ENCODE data around the gene SEMA3A.
"Not testable (repeated sequence)": the region's sequence is repeated elsewhere in the genome, so short reads cannot be mapped to it uniquely, and the experiment has no call there.

SEMA3A gene

DNA sequence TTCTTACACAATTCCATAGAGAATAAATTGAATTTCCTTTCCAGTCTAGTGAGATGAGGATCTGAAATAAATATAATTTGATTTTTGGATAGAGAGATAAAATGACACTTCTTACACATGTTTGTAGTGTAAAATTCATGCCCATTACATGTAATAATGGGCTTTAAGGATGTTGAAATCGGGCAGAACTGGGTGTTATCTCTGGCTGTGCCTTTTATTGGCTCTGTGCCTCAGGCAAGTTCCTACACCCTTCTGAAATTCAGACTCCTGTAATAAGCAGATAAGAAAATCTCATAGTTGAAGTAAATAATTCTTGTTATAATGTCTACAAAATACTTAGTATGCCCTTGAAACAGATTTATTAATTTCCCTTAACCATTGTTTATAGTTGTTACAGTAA lies 125.6 kb downstream of the SEMA3A start:
- WGBS: 100% methylated on average over 1 of the region's 1 CpG
- no peak overlapping the region for H3K27ac ChIP-seq (ENCODE audit: low read depth, low read length)
- H3K9me3 ChIP-seq (ENCODE audit: insufficient read depth, low read depth, low read length): peaks cover 5% of the 10 kb centered on the region; the same call in 1 of the 2 replicates
- no peaks in the 10 kb centered on the region for H3K27me3 ChIP-seq (ENCODE audit: insufficient read depth, low read length)
- H3K4me1 ChIP-seq (ENCODE audit: insufficient read depth, low read length): 0 out of 2 replicates have a peak, but pooled peaks cover 5% of the 10 kb centered on the region
- no peak overlapping the region for H3K9ac ChIP-seq (ENCODE audit: low read depth, low read length)
- no peak overlapping the region for H3K4me3 ChIP-seq (ENCODE audit: low read length)
- peaks cover 10% of the 10 kb centered on the region; the same call in 1 of the 2 replicates for H3K36me3 ChIP-seq (ENCODE audit: insufficient read depth, low read length)

DNA sequence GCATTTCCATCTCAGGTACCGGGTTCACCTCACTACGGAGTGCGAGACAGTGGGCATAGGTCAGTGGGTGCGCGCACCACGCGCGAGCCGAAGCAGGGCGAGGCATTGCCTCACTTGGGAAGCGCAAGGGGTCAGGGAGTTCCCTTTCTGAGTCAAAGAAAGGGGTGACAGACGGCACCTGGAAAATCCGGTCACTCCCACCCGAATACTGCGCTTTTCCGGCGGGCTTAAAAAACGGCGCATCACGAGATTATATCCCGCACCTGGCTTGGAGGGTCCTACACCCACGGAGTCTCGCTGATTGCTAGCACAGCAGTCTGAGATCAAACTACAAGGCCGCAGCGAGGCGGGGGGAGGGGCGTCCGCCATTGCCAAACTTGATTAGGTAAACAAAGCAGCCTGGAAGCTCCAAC lies 132.1 kb downstream of the SEMA3A start:
- Histone ChIP-seq H3K27ac (ENCODE audit: low read depth, low read length) (peak overlapping the region; percentile 25; the same call in 1 of the 2 replicates), H3K4me1 (ENCODE audit: insufficient read depth, low read length) (peaks cover 33% of the 10 kb centered on the region), H3K4me3 (ENCODE audit: low read length) (peak overlapping the region; percentile 23; the same call in 1 of the 2 replicates)
- not testable (repeated sequence) for H3K27me3 ChIP-seq (ENCODE audit: insufficient read depth, low read length); H3K9ac ChIP-seq (ENCODE audit: low read depth, low read length); H3K9me3 ChIP-seq (ENCODE audit: insufficient read depth, low read depth, low read length); H3K36me3 ChIP-seq (ENCODE audit: insufficient read depth, low read length)
- 84% methylated on average over 28 of the region's 28 CpGs for WGBS

DNA sequence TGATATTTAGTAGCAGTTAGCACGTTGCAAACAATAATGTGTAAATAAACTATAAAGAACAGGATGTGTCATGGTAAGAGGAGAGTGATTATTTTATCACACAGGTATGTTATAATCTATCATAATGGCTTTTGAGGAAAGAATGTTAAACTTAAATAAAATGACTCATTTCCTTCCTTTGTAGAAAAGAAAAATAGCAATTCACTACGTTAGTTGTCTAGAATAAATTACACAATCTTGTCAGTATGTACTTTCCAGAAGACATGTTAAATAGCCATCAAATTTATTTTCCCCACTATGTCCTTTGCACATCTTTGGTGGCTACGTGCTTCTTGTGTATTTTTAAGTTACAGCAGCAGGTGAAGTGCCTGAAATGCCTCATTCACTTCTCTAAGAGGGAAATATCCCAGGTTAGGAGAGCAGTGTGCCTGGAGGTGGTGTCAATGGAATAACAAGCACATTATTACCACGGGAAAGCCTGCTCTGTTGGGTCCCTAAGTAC lies 133.8 kb downstream of the SEMA3A start:
- no peaks in the 10 kb centered on the region for H3K9me3 ChIP-seq (ENCODE audit: insufficient read depth, low read depth, low read length)
- H3K27me3 ChIP-seq (ENCODE audit: insufficient read depth, low read length): no peaks in the 10 kb centered on the region
- H3K27ac ChIP-seq (ENCODE audit: low read depth, low read length): no peak overlapping the region
- no peaks in the 10 kb centered on the region; the same call in 1 of the 2 replicates for H3K36me3 ChIP-seq (ENCODE audit: insufficient read depth, low read length)
- H3K4me3 ChIP-seq (ENCODE audit: low read length): no peak overlapping the region
- H3K9ac ChIP-seq (ENCODE audit: low read depth, low read length): no peak overlapping the region
- 94% methylated on average over 3 of the region's 4 CpGs for WGBS
- peaks cover 42% of the 10 kb centered on the region for H3K4me1 ChIP-seq (ENCODE audit: insufficient read depth, low read length)

GRCh38 chr7:84060000-84060399 lies 134.6 kb downstream of the SEMA3A start:
- H3K36me3 ChIP-seq (ENCODE audit: insufficient read depth, low read length): peaks cover 2% of the 10 kb centered on the region; the same call in 1 of the 2 replicates
- no CpG with 5 or more reads among the region's 1 CpG for WGBS
- no peak overlapping the region for H3K4me3 ChIP-seq (ENCODE audit: low read length)
- H3K4me1 ChIP-seq (ENCODE audit: insufficient read depth, low read length): peaks cover 47% of the 10 kb centered on the region
- H3K9ac ChIP-seq (ENCODE audit: low read depth, low read length): no peak overlapping the region
- no peaks in the 10 kb centered on the region for H3K27me3 ChIP-seq (ENCODE audit: insufficient read depth, low read length)
- H3K9me3 ChIP-seq (ENCODE audit: insufficient read depth, low read depth, low read length): no peaks in the 10 kb centered on the region
- H3K27ac ChIP-seq (ENCODE audit: low read depth, low read length): no peak overlapping the region

- Histone ChIP-seq H3K36me3 (ENCODE audit: insufficient read depth, low read length) (peaks cover 2% of the 10 kb centered on the region; the same call in 1 of the 2 replicates), H3K4me3 (ENCODE audit: low read length) (no peak overlapping the region), H3K27me3 (ENCODE audit: insufficient read depth, low read length) (no peaks in the 10 kb centered on the region), H3K9ac (ENCODE audit: low read depth, low read length) (no peak overlapping the region), H3K27ac (ENCODE audit: low read depth, low read length) (peak overlapping the region; percentile 6; the same call in 1 of the 2 replicates), H3K4me1 (ENCODE audit: insufficient read depth, low read length) (peaks cover 47% of the 10 kb centered on the region), H3K9me3 (ENCODE audit: insufficient read depth, low read depth, low read length) (no peaks in the 10 kb centered on the region)
- 89% methylated on average over 3 of the region's 6 CpGs for WGBS
These were observed 136.1 kb downstream of the SEMA3A start for GRCh38 chr7:84058311-84059076.

GRCh38 chr7:84057576-84057975 lies 137.0 kb downstream of the SEMA3A start:
- no peak overlapping the region for H3K4me3 ChIP-seq (ENCODE audit: low read length)
- peaks cover 2% of the 10 kb centered on the region; the same call in 1 of the 2 replicates for H3K36me3 ChIP-seq (ENCODE audit: insufficient read depth, low read length)
- H3K9me3 ChIP-seq (ENCODE audit: insufficient read depth, low read depth, low read length): no peaks in the 10 kb centered on the region
- peaks cover 47% of the 10 kb centered on the region for H3K4me1 ChIP-seq (ENCODE audit: insufficient read depth, low read length)
- no peaks in the 10 kb centered on the region for H3K27me3 ChIP-seq (ENCODE audit: insufficient read depth, low read length)
- WGBS: 100% methylated on average over 1 of the region's 2 CpGs
- no peak overlapping the region for H3K9ac ChIP-seq (ENCODE audit: low read depth, low read length)
- H3K27ac ChIP-seq (ENCODE audit: low read depth, low read length): no peak overlapping the region

DNA sequence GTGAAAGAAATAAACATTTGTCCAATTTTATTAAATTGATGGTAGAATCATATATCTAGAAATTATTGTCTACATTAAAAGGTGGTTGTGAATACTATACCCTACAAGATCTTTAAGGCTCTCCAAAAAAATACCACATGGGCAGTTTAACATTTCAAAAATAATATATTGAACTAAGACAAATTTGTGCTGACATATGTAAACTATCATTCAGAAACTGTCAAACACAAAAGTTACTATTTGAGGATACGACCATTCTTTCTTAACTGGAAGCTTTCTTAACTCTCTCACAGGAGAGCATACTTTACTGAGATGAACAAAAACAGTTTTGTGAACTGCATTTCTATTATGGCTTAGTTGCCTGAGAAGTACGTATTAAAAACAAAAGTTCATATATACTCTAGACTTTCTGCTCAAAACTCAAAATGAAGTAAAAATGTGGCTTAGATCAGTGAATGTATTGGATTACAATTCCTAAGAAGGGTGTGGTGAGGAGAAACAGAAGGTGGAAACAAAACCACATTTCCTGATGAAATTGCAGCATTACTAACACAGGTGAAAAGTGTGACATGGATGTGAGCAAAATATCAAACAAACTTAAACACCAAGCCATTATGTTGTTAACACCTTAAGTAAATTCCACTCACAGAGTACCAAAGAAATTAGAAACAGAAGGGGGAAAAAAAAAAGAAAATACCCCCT lies 138.5 kb downstream of the SEMA3A start:
- Histone ChIP-seq H3K4me3 (ENCODE audit: low read length) (no peak overlapping the region), H3K27ac (ENCODE audit: low read depth, low read length) (no peak overlapping the region), H3K27me3 (ENCODE audit: insufficient read depth, low read length) (no peaks in the 10 kb centered on the region), H3K36me3 (ENCODE audit: insufficient read depth, low read length) (peaks cover 2% of the 10 kb centered on the region; the same call in 1 of the 2 replicates), H3K9ac (ENCODE audit: low read depth, low read length) (no peak overlapping the region), H3K9me3 (ENCODE audit: insufficient read depth, low read depth, low read length) (no peaks in the 10 kb centered on the region), H3K4me1 (ENCODE audit: insufficient read depth, low read length) (peaks cover 35% of the 10 kb centered on the region)
- 95% methylated on average over 1 of the region's 2 CpGs for WGBS

DNA sequence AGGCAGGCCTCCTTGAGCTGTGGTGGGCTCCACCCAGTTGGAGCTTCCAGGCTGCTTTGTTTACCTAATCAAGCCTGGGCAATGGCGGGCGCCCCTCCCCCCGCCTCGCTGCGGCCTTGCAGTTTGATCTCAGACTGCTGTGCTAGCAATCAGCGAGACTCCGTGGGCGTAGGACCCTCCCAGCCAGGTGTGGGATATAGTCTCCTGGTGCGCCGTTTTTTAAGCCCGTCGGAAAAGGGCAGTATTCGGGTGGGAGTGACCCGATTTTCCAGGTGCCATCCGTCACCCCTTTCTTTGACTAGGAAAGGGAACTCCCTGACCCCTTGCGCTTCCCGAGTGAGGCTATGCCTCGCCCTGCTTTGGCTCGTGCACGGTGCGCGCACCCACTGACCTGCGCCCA lies 139.4 kb downstream of the SEMA3A start:
- H3K27me3 ChIP-seq (ENCODE audit: insufficient read depth, low read length); H3K27ac ChIP-seq (ENCODE audit: low read depth, low read length); H3K9me3 ChIP-seq (ENCODE audit: insufficient read depth, low read depth, low read length); H3K36me3 ChIP-seq (ENCODE audit: insufficient read depth, low read length): not testable (repeated sequence)
- Histone ChIP-seq H3K9ac (ENCODE audit: low read depth, low read length) (peak overlapping the region; percentile 55; the same call in 1 of the 2 replicates), H3K4me1 (ENCODE audit: insufficient read depth, low read length) (peaks cover 26% of the 10 kb centered on the region), H3K4me3 (ENCODE audit: low read length) (peak overlapping the region; percentile 41)
- WGBS: 64% methylated on average over 23 of the region's 23 CpGs

GRCh38 chr7:84049071-84049836 lies 145.3 kb downstream of the SEMA3A start:
- Histone ChIP-seq H3K27ac (ENCODE audit: low read depth, low read length) (no peak overlapping the region), H3K9ac (ENCODE audit: low read depth, low read length) (no peak overlapping the region), H3K36me3 (ENCODE audit: insufficient read depth, low read length) (peaks cover 24% of the 10 kb centered on the region), H3K4me3 (ENCODE audit: low read length) (no peak overlapping the region), H3K27me3 (ENCODE audit: insufficient read depth, low read length) (no peaks in the 10 kb centered on the region), H3K4me1 (ENCODE audit: insufficient read depth, low read length) (peaks cover 10% of the 10 kb centered on the region), H3K9me3 (ENCODE audit: insufficient read depth, low read depth, low read length) (no peaks in the 10 kb centered on the region)

DNA sequence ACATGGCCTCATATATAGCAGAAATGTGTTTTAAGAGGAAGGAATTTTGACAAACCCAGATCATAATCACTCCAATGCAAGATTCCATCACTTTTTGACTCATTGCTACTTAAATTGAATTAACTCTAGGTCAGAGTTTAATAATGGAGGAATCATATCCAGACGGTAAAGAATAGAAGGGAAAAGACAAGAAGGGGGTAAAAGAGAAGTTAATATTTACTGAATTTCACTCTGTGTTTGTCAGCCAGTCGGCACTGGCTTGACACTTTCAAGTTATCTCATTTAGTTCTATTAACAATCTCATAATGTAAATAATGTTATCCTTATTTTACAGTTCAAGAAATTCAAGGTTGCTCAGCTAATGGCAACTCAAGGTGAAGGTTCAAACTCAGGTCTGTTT lies 147.5 kb downstream of the SEMA3A start:
- Histone ChIP-seq H3K9ac (ENCODE audit: low read depth, low read length) (no peak overlapping the region), H3K4me1 (ENCODE audit: insufficient read depth, low read length) (peaks cover 22% of the 10 kb centered on the region)

More for the DNA sequence above, 147.5 kb downstream of the SEMA3A start:
- WGBS: 100% methylated on average over 1 of the region's 2 CpGs
- Histone ChIP-seq H3K27me3 (ENCODE audit: insufficient read depth, low read length) (no peaks in the 10 kb centered on the region), H3K36me3 (ENCODE audit: insufficient read depth, low read length) (peaks cover 35% of the 10 kb centered on the region), H3K27ac (ENCODE audit: low read depth, low read length) (no peak overlapping the region), H3K9me3 (ENCODE audit: insufficient read depth, low read depth, low read length) (no peaks in the 10 kb centered on the region), H3K4me3 (ENCODE audit: low read length) (no peak overlapping the region)
